Nephron (organoid): Measurements from ENCODE around the gene TPCN2.

Source experiments
- H3K27ac Mint-ChIP-seq, 3 experiments: 2 replicates each; pipeline ENCODE4 v1.8.0; 2020; ENCODE audit warnings: mixed read lengths in 3 of 3, mild to moderate bottlenecking in 2 of 3, moderate library complexity in 1 of 3
- H3K27me3 Mint-ChIP-seq: 2 replicates; pipeline ENCODE4 v1.8.0; 2021; ENCODE audit warnings: low read depth, mild to moderate bottlenecking, moderate library complexity, mixed read lengths
- H3K36me3 Mint-ChIP-seq: 2 replicates; pipeline ENCODE4 v1.8.0; 2020; ENCODE audit warnings: low read depth, mixed read lengths
- H3K4me1 Mint-ChIP-seq: 2 replicates; pipeline ENCODE4 v1.8.0; 2020; ENCODE audit warnings: mixed read lengths
- H3K4me3 Mint-ChIP-seq, 3 experiments: 2 replicates each; pipeline ENCODE4 v1.8.0; 2020; ENCODE audit warnings: mild to moderate bottlenecking in 3 of 3, mixed read lengths in 3 of 3, moderate library complexity in 2 of 3
- H3K9me3 Mint-ChIP-seq: 2 replicates; pipeline ENCODE4 v1.8.0; 2020; ENCODE audit warnings: mixed read lengths
- CTCF ChIP-seq, 3 experiments: fragments of 200-600 bp; sonication (generic); IDR thresholded peaks; one replicate each; pipeline ENCODE4 v1.5.0; 2021; ENCODE audit warnings: antibody characterized with exemption in 3 of 3; ENCODE audit not compliant: unreplicated experiment in 3 of 3

The TPCN2 gene

GRCh38 chr11:69071086-69071800 is 22.5 kb downstream of the TPCN2 start:
- Mint-ChIP-seq H3K4me3 (no peak overlapping the region), H3K9me3 (no peaks in the 10 kb centered on the region), H3K27ac (no peak overlapping the region), H3K4me1 (no peaks in the 10 kb centered on the region), H3K27me3 (no peaks in the 10 kb centered on the region), H3K36me3 (peaks cover 15% of the 10 kb centered on the region)
- TF ChIP-seq CTCF (IDR thresholded peaks at IDR 0.05; ENCODE audit: unreplicated experiment in 3 of 3), result no peak

GRCh38 chr11:69071956-69072355 is 23.2 kb downstream of the TPCN2 start:
- peaks cover 15% of the 10 kb centered on the region for H3K36me3 Mint-ChIP-seq
- no peak for TF ChIP-seq CTCF (IDR thresholded peaks at IDR 0.05; ENCODE audit: unreplicated experiment in 3 of 3)
- no peaks in the 10 kb centered on the region for H3K4me1 Mint-ChIP-seq
- H3K9me3 Mint-ChIP-seq, result no peaks in the 10 kb centered on the region
- no peak overlapping the region for H3K4me3 Mint-ChIP-seq
- H3K27me3 Mint-ChIP-seq, result no peaks in the 10 kb centered on the region
- H3K27ac Mint-ChIP-seq, result no peak overlapping the region

GRCh38 chr11:69073469-69073868 is 24.7 kb downstream of the TPCN2 start:
- no peak overlapping the region for H3K27ac Mint-ChIP-seq
- H3K4me3 Mint-ChIP-seq, result no peak overlapping the region
- H3K27me3 Mint-ChIP-seq, result no peaks in the 10 kb centered on the region
- TF ChIP-seq CTCF (IDR thresholded peaks at IDR 0.05; ENCODE audit: unreplicated experiment in 3 of 3), result no peak
- H3K9me3 Mint-ChIP-seq, result no peaks in the 10 kb centered on the region
- no peaks in the 10 kb centered on the region for H3K4me1 Mint-ChIP-seq
- peaks cover 19% of the 10 kb centered on the region for H3K36me3 Mint-ChIP-seq

- TF ChIP-seq CTCF (IDR thresholded peaks at IDR 0.05; ENCODE audit: unreplicated experiment in 3 of 3), result no peak
- Mint-ChIP-seq H3K27ac (no peak overlapping the region), H3K9me3 (no peaks in the 10 kb centered on the region)
These were observed 25.8 kb downstream of the TPCN2 start for GRCh38 chr11:69074375-69075140.

GRCh38 chr11:69075421-69076128 is 26.8 kb downstream of the TPCN2 start:
- H3K36me3 Mint-ChIP-seq, result peaks cover 15% of the 10 kb centered on the region
- no peaks in the 10 kb centered on the region for H3K27me3 Mint-ChIP-seq
- no peak for TF ChIP-seq CTCF (IDR thresholded peaks at IDR 0.05; ENCODE audit: unreplicated experiment in 3 of 3)
- H3K4me1 Mint-ChIP-seq, result no peaks in the 10 kb centered on the region
- H3K4me3 Mint-ChIP-seq, result no peak overlapping the region
- no peaks in the 10 kb centered on the region for H3K9me3 Mint-ChIP-seq
- H3K27ac Mint-ChIP-seq, result no peak overlapping the region

More at GRCh38 chr11:69074375-69075140, 25.8 kb downstream of the TPCN2 start:
- Mint-ChIP-seq H3K4me3 (no peak overlapping the region), H3K4me1 (no peaks in the 10 kb centered on the region), H3K27me3 (no peaks in the 10 kb centered on the region), H3K36me3 (peaks cover 19% of the 10 kb centered on the region)
